Fibroblast of lung (primary cell): ENCODE data around the gene CALN1.

ENCODE experiments used
- EZH2 ChIP-seq: IDR thresholded peaks from 2 replicates; pipeline ENCODE4 v1.5.1; 2012; ENCODE audit warnings: low read length, control low read depth, mild to moderate bottlenecking; ENCODE audit errors: missing control alignments
- TF ChIP-seq, protein P1 (sequence below), 2 donors: IDR thresholded peaks in 1 of 2; conservative IDR thresholded peaks in 1 of 2; 1 replicate in 1 of 2; 2 replicates in 1 of 2; pipeline ENCODE4 v1.5.1; 2011 to 2012; ENCODE audit warnings: low read length in 2 of 2, control low read depth in 1 of 2, inconsistent platforms in 1 of 2, low read depth in 1 of 2, mild to moderate bottlenecking in 1 of 2

DNA sequence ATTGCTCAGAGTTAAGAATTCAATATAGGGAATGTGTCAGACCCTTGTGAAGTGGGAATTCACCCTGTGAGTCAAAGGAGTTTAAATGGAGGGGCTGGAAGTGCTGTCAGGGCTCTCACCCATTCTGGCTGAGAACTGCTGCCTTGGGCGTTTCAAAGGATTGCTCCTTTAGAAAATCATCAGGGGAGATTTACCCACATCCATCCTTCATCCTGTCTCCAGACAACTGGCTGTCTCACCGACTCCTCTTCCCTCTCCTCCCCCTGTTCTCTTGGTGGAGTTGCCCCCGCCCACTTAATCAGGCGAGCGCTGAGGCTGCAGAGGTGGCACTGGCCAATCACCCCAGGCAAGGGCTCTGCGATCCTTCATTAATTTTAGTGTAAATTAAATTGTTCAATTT is 554.8 kb downstream of the CALN1 start:
- no peak for TF ChIP-seq EZH2
- TF ChIP-seq, protein P1, sequence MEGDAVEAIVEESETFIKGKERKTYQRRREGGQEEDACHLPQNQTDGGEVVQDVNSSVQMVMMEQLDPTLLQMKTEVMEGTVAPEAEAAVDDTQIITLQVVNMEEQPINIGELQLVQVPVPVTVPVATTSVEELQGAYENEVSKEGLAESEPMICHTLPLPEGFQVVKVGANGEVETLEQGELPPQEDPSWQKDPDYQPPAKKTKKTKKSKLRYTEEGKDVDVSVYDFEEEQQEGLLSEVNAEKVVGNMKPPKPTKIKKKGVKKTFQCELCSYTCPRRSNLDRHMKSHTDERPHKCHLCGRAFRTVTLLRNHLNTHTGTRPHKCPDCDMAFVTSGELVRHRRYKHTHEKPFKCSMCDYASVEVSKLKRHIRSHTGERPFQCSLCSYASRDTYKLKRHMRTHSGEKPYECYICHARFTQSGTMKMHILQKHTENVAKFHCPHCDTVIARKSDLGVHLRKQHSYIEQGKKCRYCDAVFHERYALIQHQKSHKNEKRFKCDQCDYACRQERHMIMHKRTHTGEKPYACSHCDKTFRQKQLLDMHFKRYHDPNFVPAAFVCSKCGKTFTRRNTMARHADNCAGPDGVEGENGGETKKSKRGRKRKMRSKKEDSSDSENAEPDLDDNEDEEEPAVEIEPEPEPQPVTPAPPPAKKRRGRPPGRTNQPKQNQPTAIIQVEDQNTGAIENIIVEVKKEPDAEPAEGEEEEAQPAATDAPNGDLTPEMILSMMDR (conservative IDR thresholded peaks at IDR 0.05 in 1 of 2, IDR thresholded peaks at IDR 0.05 in 1 of 2; ENCODE audit: low read depth in 1 of 2, low read length in 2 of 2), result no peak
